HCT116 (cell line): ENCODE results near the gene IPCEF1. TPM values are rescaled to one million over a fixed set of nuclear protein-coding genes. Genes with fewer than 3 reads are reported as not detected.

ENCODE experiments used
- ATAC-seq: fragments of 200-7000 bp; cut with Tn5 transposase; 2 replicates; pipeline ENCODE4 v1.9.1; 2020; ENCODE audit warnings: mild to moderate bottlenecking, moderate library complexity
- BruUV-seq: library from RNA; stranded (reverse); fragments of 400-500 nt; replicated peaks from 2 replicates; lab custom pipeline; 2021; lab: Mats Ljungman, UMichigan
- CTCF ChIA-PET: fragments of 300-600 bp; sonication (Branson Sonifier 250); formaldehyde crosslinking; loops from one replicate; lab custom pipeline; 2021; ENCODE audit warnings: antibody characterized with exemption; lab: Charles Lee
- POLR2A ChIA-PET: fragments of 300-600, 350-600 bp; sonication (Branson Sonifier 250); formaldehyde crosslinking; loops from one replicate; lab custom pipeline; 2021; ENCODE audit warnings: antibody characterized with exemption; lab: Charles Lee
- RAD21 ChIA-PET, 2 experiments: fragments of 300-600 bp; sonication (Branson Sonifier 250); formaldehyde crosslinking; loops; one replicate each; lab custom pipeline; 2023; ENCODE audit warnings: low total read pairs in 2 of 2; ENCODE audit not compliant: uncharacterized antibody in 2 of 2, unreplicated experiment in 2 of 2, low non-redundant PET in 1 of 2; lab: Charles Lee
- DNase-seq: peaks from one replicate; pipeline ENCODE4 v3.0.0-alpha.2; 2010; ENCODE audit warnings: low read depth, low spot score
- H2AFZ ChIP-seq: fragments of 200-600 bp; shearing (Covaris generic), sonication (generic); 2 replicates; pipeline ENCODE4 v1.6.1; 2017; ENCODE audit warnings: low read depth, mixed run types, mixed read lengths, antibody characterized with exemption, low read length; ENCODE audit not compliant: poor library complexity, severe bottlenecking
- H3K27ac ChIP-seq: 2 replicates; pipeline ENCODE4 v1.5.1; 2012; ENCODE audit warnings: low read depth, low read length
- H3K27me3 ChIP-seq: fragments of 200-600 bp; sonication (generic); 2 replicates; pipeline ENCODE4 v1.6.1; 2016; ENCODE audit warnings: mixed run types, low read length, mixed read lengths; ENCODE audit not compliant: insufficient read depth
- H3K36me3 ChIP-seq, 2 experiments: fragments of 200-500 bp in 1 of 2; fragments of 200-600 bp in 1 of 2; sonication (Bioruptor generic) in 1 of 2; sonication (generic) in 1 of 2; 2 replicates each; pipeline versions ENCODE4 v1.5.1 to v1.6.1; 2014 to 2016; ENCODE audit warnings: low read length in 2 of 2, inconsistent platforms in 1 of 2, mixed read lengths in 1 of 2, mixed run types in 1 of 2; ENCODE audit not compliant: insufficient read depth in 2 of 2, control insufficient read depth in 1 of 2
- H3K4me1 ChIP-seq, 2 experiments: fragments of 200-600 bp in 1 of 2; sonication (generic) in 1 of 2; 2 replicates each; pipeline versions ENCODE4 v1.5.1 to v1.6.1; 2012 to 2017; ENCODE audit warnings: low read length in 2 of 2, inconsistent platforms in 1 of 2, mild to moderate bottlenecking in 1 of 2, mixed read lengths in 1 of 2, mixed run types in 1 of 2, moderate library complexity in 1 of 2; ENCODE audit not compliant: insufficient read depth in 2 of 2, control insufficient read depth in 1 of 2
- H3K4me2 ChIP-seq: fragments of 200-600 bp; sonication (generic); 2 replicates; pipeline ENCODE4 v1.6.1; 2017; ENCODE audit warnings: mixed run types, low read length, mixed read lengths
- H3K4me3 ChIP-seq, 2 experiments: fragments of 200-600 bp in 1 of 2; sonication (generic) in 1 of 2; replicated peaks in 1 of 2; 2 replicates each; pipeline ENCODE4 v1.5.1; 2011 to 2016; ENCODE audit warnings: low read length in 2 of 2, control low read depth in 1 of 2, low read depth in 1 of 2, mild to moderate bottlenecking in 1 of 2, mixed read lengths in 1 of 2, mixed run types in 1 of 2
- H3K79me2 ChIP-seq: fragments of 200-600 bp; sonication (generic); 2 replicates; pipeline ENCODE4 v1.6.1; 2017; ENCODE audit warnings: mild to moderate bottlenecking, mixed run types, low read length, moderate library complexity, mixed read lengths; ENCODE audit not compliant: insufficient read depth
- H3K9ac ChIP-seq: fragments of 200-600 bp; sonication (generic); 2 replicates; pipeline ENCODE4 v1.6.1; 2016; ENCODE audit warnings: low read length, mixed read lengths
- H3K9me2 ChIP-seq: fragments of 200-600 bp; sonication (generic), shearing (Covaris generic); 2 replicates; pipeline ENCODE4 v1.6.1; 2017; ENCODE audit warnings: mixed run types, mild to moderate bottlenecking, moderate library complexity; ENCODE audit not compliant: insufficient read depth
- H3K9me3 ChIP-seq, 2 experiments: fragments of 200-500 bp in 1 of 2; fragments of 200-600 bp in 1 of 2; sonication (Bioruptor generic) in 1 of 2; sonication (generic) in 1 of 2; 2 replicates each; pipeline ENCODE4 v1.6.1; 2014 to 2017; ENCODE audit warnings: low read length in 2 of 2, mixed read lengths in 2 of 2, inconsistent platforms in 1 of 2, low read depth in 1 of 2, mild to moderate bottlenecking in 1 of 2, mixed run types in 1 of 2, moderate library complexity in 1 of 2; ENCODE audit not compliant: control insufficient read depth in 1 of 2, insufficient read depth in 1 of 2
- H4K20me1 ChIP-seq: fragments of 200-600 bp; sonication (generic), shearing (Covaris generic); 2 replicates; pipeline ENCODE4 v1.6.1; 2017; ENCODE audit warnings: mixed run types, mild to moderate bottlenecking, moderate library complexity; ENCODE audit not compliant: insufficient read depth
- CBX3 ChIP-seq: IDR thresholded peaks from 2 replicates; pipeline ENCODE4 v1.6.1; 2012; ENCODE audit warnings: low read depth
- ELF1 ChIP-seq: IDR thresholded peaks from 2 replicates; pipeline ENCODE4 v1.6.1; 2012; ENCODE audit warnings: low read depth, borderline replicate concordance
- EZH2 ChIP-seq: fragments of 200-600 bp; sonication (generic); IDR thresholded peaks from 2 replicates; pipeline ENCODE4 v1.6.1; 2017; ENCODE audit warnings: antibody characterized with exemption, mixed run types
- EZH2phosphoT487 ChIP-seq: fragments of 200-600 bp; IDR thresholded peaks from 2 replicates; pipeline ENCODE4 v1.6.1; 2018; ENCODE audit warnings: antibody characterized with exemption, borderline replicate concordance
- JUND ChIP-seq: IDR thresholded peaks from 2 replicates; pipeline ENCODE4 v1.6.1; 2012
- SIN3A ChIP-seq: IDR thresholded peaks from 2 replicates; pipeline ENCODE4 v1.6.1; 2012; ENCODE audit warnings: low read depth
- TCF7L2 ChIP-seq: IDR thresholded peaks from 2 replicates; pipeline ENCODE4 v1.7.0; 2011; ENCODE audit warnings: borderline replicate concordance, inconsistent platforms; ENCODE audit not compliant: insufficient read depth, insufficient read length; ENCODE audit errors: extremely low read depth
- YY1 ChIP-seq: IDR thresholded peaks from 2 replicates; pipeline ENCODE4 v1.6.1; 2011; ENCODE audit warnings: low read length, low read depth, moderate library complexity, mild to moderate bottlenecking; ENCODE audit not compliant: insufficient replicate concordance; ENCODE audit errors: extremely low read depth
- ZFX ChIP-seq: fragments of 450-650 bp; IDR thresholded peaks from 2 replicates; pipeline ENCODE4 v1.6.1; 2017
- ZNF274 ChIP-seq: fragments of 200-500 bp; sonication (Bioruptor generic); IDR thresholded peaks from 2 replicates; pipeline ENCODE4 v1.6.1; 2014; ENCODE audit warnings: mild to moderate bottlenecking, low read depth, low read length, inconsistent platforms
- intact Hi-C: fragments of 100-400 bp; cut with micrococcal nuclease; formaldehyde crosslinking; loops from 2 replicates; pipeline ENCODE4 v1.10.0; 2022
- total RNA-seq: library from RNA; stranded (reverse); gene quantifications from one replicate; pipeline ENCODE4 v1.2.1, GENCODE V29; 2021; ENCODE audit not compliant: unreplicated experiment
- TF ChIP-seq, protein P1 (sequence below): IDR thresholded peaks from 2 replicates; pipeline ENCODE4 v1.6.1; 2012

Gene IPCEF1
- total RNA-seq, 1 experiment from 2014 or later = 0.32 TPM

DNA sequence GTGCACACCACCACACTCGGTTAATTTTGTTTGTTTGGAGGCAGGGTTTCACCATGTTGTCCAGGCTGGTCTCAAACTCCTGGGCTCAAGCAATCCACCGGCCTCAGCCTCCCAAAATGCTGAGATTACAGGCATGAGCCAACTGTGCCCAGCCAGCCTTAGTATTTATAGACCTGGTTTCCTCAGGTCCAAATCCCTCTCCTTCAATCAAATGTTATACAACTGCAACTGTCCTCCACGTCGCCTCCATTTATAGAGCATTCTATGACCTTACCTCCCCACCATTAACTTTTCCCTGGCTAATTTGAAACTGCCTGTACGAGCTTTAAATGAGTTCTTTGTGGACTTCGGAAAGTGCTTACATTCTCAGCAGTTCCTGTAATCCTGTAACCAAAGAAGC lies 39.3 kb upstream of the IPCEF1 start:
- Histone ChIP-seq H3K36me3 (no peaks in the 10 kb centered on the region; a peak in 1 of 4 replicates), H4K20me1 (no peaks in the 10 kb centered on the region), H3K4me3 (no peak overlapping the region), H3K4me1 (peaks cover 0 to 4% of the 10 kb centered on the region in 2 experiments; a peak in 1 of 4 replicates), H3K4me2 (no peak overlapping the region), H3K27ac (no peak overlapping the region), H3K27me3 (no peaks in the 10 kb centered on the region), H2AFZ (no peak overlapping the region), H3K9me3 (no peaks in the 10 kb centered on the region), H3K79me2 (no peaks in the 10 kb centered on the region), H3K9ac (no peak overlapping the region), H3K9me2 (no peaks in the 10 kb centered on the region)
- TF ChIP-seq EZH2phosphoT487 (no peak), ZFX (no peak), CBX3 (no peak), ZNF274 (no peak), SIN3A (no peak)
- TF ChIP-seq, protein P1, sequence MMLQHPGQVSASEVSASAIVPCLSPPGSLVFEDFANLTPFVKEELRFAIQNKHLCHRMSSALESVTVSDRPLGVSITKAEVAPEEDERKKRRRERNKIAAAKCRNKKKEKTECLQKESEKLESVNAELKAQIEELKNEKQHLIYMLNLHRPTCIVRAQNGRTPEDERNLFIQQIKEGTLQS = no peak
- CTCF ChIA-PET = no interaction called here
- ATAC-seq (no peak), DNase-seq (no peak)
- POLR2A ChIA-PET = no interaction called here
- intact Hi-C loops = no loop called here
- RAD21 ChIA-PET = no interaction called here
- BruUV-seq = no TSS peak

DNA sequence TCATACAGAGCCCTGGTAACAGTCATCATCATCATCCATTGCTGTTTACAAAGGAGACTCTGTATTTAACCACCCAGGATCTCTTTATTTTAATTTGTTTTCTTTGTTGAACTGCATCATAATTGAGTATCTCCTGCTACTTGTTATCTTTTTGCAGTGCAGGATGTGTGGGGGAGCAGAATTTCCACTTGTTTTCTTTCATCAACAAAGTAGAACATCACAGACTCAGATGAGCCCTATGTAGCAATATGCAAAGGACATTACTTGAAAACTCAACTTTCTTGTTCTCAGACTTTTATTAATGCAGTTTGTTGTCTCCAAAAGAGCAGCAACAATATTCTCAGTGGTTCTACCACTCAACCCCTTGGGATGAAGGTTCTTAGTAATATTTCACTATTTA lies 38.7 kb upstream of the IPCEF1 start:
- intact Hi-C loops = no loop called here
- H3K27me3 ChIP-seq = no peaks in the 10 kb centered on the region
- POLR2A ChIA-PET = no interaction called here
- no peaks in the 10 kb centered on the region for H4K20me1 ChIP-seq
- H2AFZ ChIP-seq = no peak overlapping the region
- TF ChIP-seq YY1 (no peak), ELF1 (no peak), TCF7L2 (no peak), EZH2 (no peak), JUND (no peak), ZFX (no peak)
- no peak for DNase-seq
- H3K79me2 ChIP-seq = no peaks in the 10 kb centered on the region
- CTCF ChIA-PET = no interaction called here
- peaks cover 0 to 4% of the 10 kb centered on the region in 2 experiments; a peak in 1 of 4 replicates for H3K4me1 ChIP-seq
- no peak overlapping the region for H3K9ac ChIP-seq
- no peak overlapping the region for H3K27ac ChIP-seq
- H3K9me2 ChIP-seq = no peaks in the 10 kb centered on the region
- BruUV-seq = no TSS peak
- no peak overlapping the region for H3K4me3 ChIP-seq
- no peaks in the 10 kb centered on the region for H3K9me3 ChIP-seq
- H3K4me2 ChIP-seq = no peak overlapping the region
- H3K36me3 ChIP-seq = no peaks in the 10 kb centered on the region; a peak in 1 of 4 replicates
- ATAC-seq = no peak
- RAD21 ChIA-PET = no interaction called here
